ENCODE results near the gene ZKSCAN5. TPM values are rescaled to one million over a fixed set of nuclear protein-coding genes. Genes with fewer than 3 reads are reported as not detected.

ZKSCAN5 gene
- polyA plus RNA-seq, 4 donors, result 3.8 to 7.9 (median 4.4) TPM

- FAIRE-seq (no peak), DNase-seq (no peak)
- peaks cover 0 to 5% of the 10 kb centered on the region in 2 donors for H3K9me3 ChIP-seq (ENCODE audit: control insufficient read depth in 2 of 2, insufficient read depth in 1 of 2, low read depth in 1 of 2, low read length in 1 of 2)
- no peak overlapping the region for H3K4me3 ChIP-seq (ENCODE audit: low read depth in 1 of 3, low read length in 3 of 3)
- H3K27me3 ChIP-seq (ENCODE audit: control insufficient read depth in 3 of 3, insufficient read depth in 3 of 3, low read length in 3 of 3), result no peaks in the 10 kb centered on the region
- H3K36me3 ChIP-seq (ENCODE audit: control insufficient read depth in 3 of 3, insufficient read depth in 2 of 3, low read depth in 1 of 3, low read length in 3 of 3), result peaks cover 3 to 26% (median 5%) of the 10 kb centered on the region in 3 donors
- 86 to 94% (median 92%) methylated on average over 5 of the region's 5 CpGs for WGBS, 3 donors
- no peak overlapping the region for H3K27ac ChIP-seq (ENCODE audit: low read depth in 1 of 3, low read length in 2 of 3)
- H3K4me1 ChIP-seq (ENCODE audit: control insufficient read depth in 3 of 3, insufficient read depth in 2 of 3, low read depth in 1 of 3, low read length in 2 of 3), result no peaks in the 10 kb centered on the region
These were observed 19.4 kb upstream of the ZKSCAN5 start for GRCh38 chr7:99485094-99485493.

- WGBS, 3 donors, result 87 to 94% (median 87%) methylated on average over 4 of the region's 4 CpGs
- Histone ChIP-seq H3K27ac (ENCODE audit: low read depth in 1 of 3, low read length in 2 of 3) (no peak overlapping the region), H3K36me3 (ENCODE audit: control insufficient read depth in 3 of 3, insufficient read depth in 2 of 3, low read depth in 1 of 3, low read length in 3 of 3) (peaks cover 9 to 32% (median 10%) of the 10 kb centered on the region in 3 donors), H3K4me1 (ENCODE audit: control insufficient read depth in 3 of 3, insufficient read depth in 2 of 3, low read depth in 1 of 3, low read length in 2 of 3) (no peaks in the 10 kb centered on the region), H3K4me3 (ENCODE audit: low read depth in 1 of 3, low read length in 3 of 3) (no peak overlapping the region), H3K27me3 (ENCODE audit: control insufficient read depth in 3 of 3, insufficient read depth in 3 of 3, low read length in 3 of 3) (no peaks in the 10 kb centered on the region), H3K9me3 (ENCODE audit: control insufficient read depth in 2 of 2, insufficient read depth in 1 of 2, low read depth in 1 of 2, low read length in 1 of 2) (peaks cover 1 to 26% of the 10 kb centered on the region in 2 donors)
- FAIRE-seq, result no peak
- DNase-seq, result no peak
These were observed 15.2 kb upstream of the ZKSCAN5 start for GRCh38 chr7:99489235-99489634.

- no peaks in the 10 kb centered on the region for H3K4me1 ChIP-seq (ENCODE audit: control insufficient read depth in 3 of 3, insufficient read depth in 2 of 3, low read depth in 1 of 3, low read length in 2 of 3)
- H3K4me3 ChIP-seq (ENCODE audit: low read depth in 1 of 3, low read length in 3 of 3), result no peak overlapping the region
- H3K36me3 ChIP-seq (ENCODE audit: control insufficient read depth in 3 of 3, insufficient read depth in 2 of 3, low read depth in 1 of 3, low read length in 3 of 3), result peaks cover 12 to 42% (median 17%) of the 10 kb centered on the region in 3 donors
- 59 to 89% (median 75%) methylated on average over 3 of the region's 3 CpGs for WGBS, 3 donors
- DNase-seq, result no peak
- H3K27me3 ChIP-seq (ENCODE audit: control insufficient read depth in 3 of 3, insufficient read depth in 3 of 3, low read length in 3 of 3), result no peaks in the 10 kb centered on the region
- no peak for FAIRE-seq
- peaks cover 1 to 40% of the 10 kb centered on the region in 2 donors for H3K9me3 ChIP-seq (ENCODE audit: control insufficient read depth in 2 of 2, insufficient read depth in 1 of 2, low read depth in 1 of 2, low read length in 1 of 2)
- H3K27ac ChIP-seq (ENCODE audit: low read depth in 1 of 3, low read length in 2 of 3), result no peak overlapping the region
These were observed 13.6 kb upstream of the ZKSCAN5 start for GRCh38 chr7:99490878-99491277.

- Histone ChIP-seq H3K4me1 (ENCODE audit: control insufficient read depth in 3 of 3, insufficient read depth in 2 of 3, low read depth in 1 of 3, low read length in 2 of 3) (peaks cover 0 to 3% (median 0%) of the 10 kb centered on the region in 3 donors), H3K4me3 (ENCODE audit: low read depth in 1 of 3, low read length in 3 of 3) (no peak overlapping the region), H3K9me3 (ENCODE audit: control insufficient read depth in 2 of 2, insufficient read depth in 1 of 2, low read depth in 1 of 2, low read length in 1 of 2) (peaks cover 1 to 41% of the 10 kb centered on the region in 2 donors), H3K27ac (ENCODE audit: low read depth in 1 of 3, low read length in 2 of 3) (no peak overlapping the region), H3K27me3 (ENCODE audit: control insufficient read depth in 3 of 3, insufficient read depth in 3 of 3, low read length in 3 of 3) (no peaks in the 10 kb centered on the region), H3K36me3 (ENCODE audit: control insufficient read depth in 3 of 3, insufficient read depth in 2 of 3, low read depth in 1 of 3, low read length in 3 of 3) (peaks cover 12 to 58% (median 23%) of the 10 kb centered on the region in 3 donors)
- 95 to 99% (median 98%) methylated on average over 6 of the region's 6 CpGs for WGBS, 3 donors
- DNase-seq, result no peak
- no peak for FAIRE-seq
These were observed 10.6 kb upstream of the ZKSCAN5 start for GRCh38 chr7:99493823-99494222.

GRCh38 chr7:99497766-99498545 lies 6.5 kb upstream of the ZKSCAN5 start:
- FAIRE-seq (no peak), DNase-seq (no peak)
- Histone ChIP-seq H3K36me3 (ENCODE audit: control insufficient read depth in 3 of 3, insufficient read depth in 2 of 3, low read depth in 1 of 3, low read length in 3 of 3) (peaks cover 8 to 47% (median 23%) of the 10 kb centered on the region in 3 donors), H3K9me3 (ENCODE audit: control insufficient read depth in 2 of 2, insufficient read depth in 1 of 2, low read depth in 1 of 2, low read length in 1 of 2) (peaks cover 1 to 33% of the 10 kb centered on the region in 2 donors), H3K27me3 (ENCODE audit: control insufficient read depth in 3 of 3, insufficient read depth in 3 of 3, low read length in 3 of 3) (no peaks in the 10 kb centered on the region), H3K27ac (ENCODE audit: low read depth in 1 of 3, low read length in 2 of 3) (no peak overlapping the region), H3K4me3 (ENCODE audit: low read depth in 1 of 3, low read length in 3 of 3) (peak overlapping the region in 2 of 3 donors; percentile 93 to 98), H3K4me1 (ENCODE audit: control insufficient read depth in 3 of 3, insufficient read depth in 2 of 3, low read depth in 1 of 3, low read length in 2 of 3) (peaks cover 0 to 3% (median 3%) of the 10 kb centered on the region in 3 donors)
- WGBS, 3 donors, result 58 to 73% (median 62%) methylated on average over 6 of the region's 6 CpGs

- Histone ChIP-seq H3K36me3 (ENCODE audit: control insufficient read depth in 3 of 3, insufficient read depth in 2 of 3, low read depth in 1 of 3, low read length in 3 of 3) (peaks cover 8 to 41% (median 20%) of the 10 kb centered on the region in 3 donors), H3K27me3 (ENCODE audit: control insufficient read depth in 3 of 3, insufficient read depth in 3 of 3, low read length in 3 of 3) (no peaks in the 10 kb centered on the region), H3K27ac (ENCODE audit: low read depth in 1 of 3, low read length in 2 of 3) (peak overlapping the region in 1 of 3 donors; percentile 99), H3K4me1 (ENCODE audit: control insufficient read depth in 3 of 3, insufficient read depth in 2 of 3, low read depth in 1 of 3, low read length in 2 of 3) (peaks cover 0 to 3% (median 3%) of the 10 kb centered on the region in 3 donors), H3K9me3 (ENCODE audit: control insufficient read depth in 2 of 2, insufficient read depth in 1 of 2, low read depth in 1 of 2, low read length in 1 of 2) (peaks cover 1 to 28% of the 10 kb centered on the region in 2 donors), H3K4me3 (ENCODE audit: low read depth in 1 of 3, low read length in 3 of 3) (peak overlapping the region; percentile 2 to 98 (median 93))
- WGBS, 3 donors, result 37 to 48% (median 42%) methylated on average over 11 of the region's 11 CpGs
- no peak for FAIRE-seq
- no peak for DNase-seq
These were observed 5.9 kb upstream of the ZKSCAN5 start for GRCh38 chr7:99498546-99498944.

GRCh38 chr7:99499371-99499720 lies 5.1 kb upstream of the ZKSCAN5 start:
- DNase-seq, result peak; percentile 62 to 65
- Histone ChIP-seq H3K4me3 (ENCODE audit: low read depth in 1 of 3, low read length in 3 of 3) (peak overlapping the region; percentile 93 to 98 (median 93)), H3K27ac (ENCODE audit: low read depth in 1 of 3, low read length in 2 of 3) (peak overlapping the region; percentile 96 to 99 (median 99)), H3K36me3 (ENCODE audit: control insufficient read depth in 3 of 3, insufficient read depth in 2 of 3, low read depth in 1 of 3, low read length in 3 of 3) (peaks cover 2 to 33% (median 12%) of the 10 kb centered on the region in 3 donors), H3K27me3 (ENCODE audit: control insufficient read depth in 3 of 3, insufficient read depth in 3 of 3, low read length in 3 of 3) (no peaks in the 10 kb centered on the region), H3K9me3 (ENCODE audit: control insufficient read depth in 2 of 2, insufficient read depth in 1 of 2, low read depth in 1 of 2, low read length in 1 of 2) (peaks cover 0 to 20% of the 10 kb centered on the region in 2 donors), H3K4me1 (ENCODE audit: control insufficient read depth in 3 of 3, insufficient read depth in 2 of 3, low read depth in 1 of 3, low read length in 2 of 3) (peaks cover 0 to 3% (median 3%) of the 10 kb centered on the region in 3 donors)
- FAIRE-seq, result no peak
- 0% methylated on average over 14 of the region's 14 CpGs for WGBS, 3 donors

- H3K9me3 ChIP-seq (ENCODE audit: control insufficient read depth in 2 of 2, insufficient read depth in 1 of 2, low read depth in 1 of 2, low read length in 1 of 2), result peaks cover 0 to 13% of the 10 kb centered on the region in 2 donors
- DNase-seq (peak; percentile 93 to 97), FAIRE-seq (no peak)
- WGBS, 3 donors, result 0% methylated on average over 68 of the region's 68 CpGs
- H3K27ac ChIP-seq (ENCODE audit: low read depth in 1 of 3, low read length in 2 of 3), result peak within 1 kb of the TSS; percentile 96 to 99 (median 99)
- no peaks in the 10 kb centered on the region for H3K27me3 ChIP-seq (ENCODE audit: control insufficient read depth in 3 of 3, insufficient read depth in 3 of 3, low read length in 3 of 3)
- peaks cover 0 to 3% (median 3%) of the 10 kb centered on the region in 3 donors for H3K4me1 ChIP-seq (ENCODE audit: control insufficient read depth in 3 of 3, insufficient read depth in 2 of 3, low read depth in 1 of 3, low read length in 2 of 3)
- H3K36me3 ChIP-seq (ENCODE audit: control insufficient read depth in 3 of 3, insufficient read depth in 2 of 3, low read depth in 1 of 3, low read length in 3 of 3), result peaks cover 0 to 27% (median 8%) of the 10 kb centered on the region in 3 donors
- peak within 1 kb of the TSS; percentile 93 to 98 (median 93) for H3K4me3 ChIP-seq (ENCODE audit: low read depth in 1 of 3, low read length in 3 of 3)
These were observed 4.5 kb upstream of the ZKSCAN5 start, which contains the start of gene ZNF394 for GRCh38 chr7:99499721-99500636. Gene ZNF394, minus strand, starts transcription at chr7:99500281. Its CDS starts 188 bp downstream, at chr7:99500093.
